Heart right ventricle (tissue), 16 donors: ENCODE measurements around the gene ENGASE. TPM values are rescaled to one million over a fixed set of nuclear protein-coding genes. Genes with fewer than 3 reads are reported as not detected.
"Not testable (repeated sequence)": the region's sequence is repeated elsewhere in the genome, so short reads cannot be mapped to it uniquely, and the experiment has no call there.

ENCODE experiments used
- ATAC-seq, 8 donors: fragments of 200-7000 bp; cut with Tn5 transposase; one replicate each; pipeline ENCODE4 v1.9.1; 2020; ENCODE audit warnings: mild to moderate bottlenecking in 8 of 8, moderate library complexity in 8 of 8, moderate number of reproducible peaks in 1 of 8
- DNase-seq, 2 donors: peaks; one replicate each; pipeline ENCODE4 v3.0.0-alpha.2; 2020
- H3K27ac ChIP-seq, 10 donors: fragments of 200-600 bp; sonication (generic) in 2 of 10; one replicate each; pipeline versions ENCODE4 v1.5.0 to v1.8.0; 2020 to 2022; ENCODE audit warnings: mild to moderate bottlenecking in 3 of 10
- H3K27me3 ChIP-seq, 7 donors: fragments of 200-600 bp; one replicate each; pipeline ENCODE4 v1.8.0; 2021 to 2022; ENCODE audit warnings: mild to moderate bottlenecking in 2 of 7
- H3K36me3 ChIP-seq, 9 donors: fragments of 200-600 bp; sonication (generic) in 1 of 9; one replicate each; pipeline versions ENCODE4 v1.5.0 to v1.8.0; 2020 to 2022; ENCODE audit warnings: mild to moderate bottlenecking in 2 of 9
- H3K4me1 ChIP-seq, 9 donors: fragments of 200-600 bp; sonication (generic) in 1 of 9; one replicate each; pipeline versions ENCODE4 v1.5.0 to v1.8.0; 2020 to 2022; ENCODE audit warnings: mild to moderate bottlenecking in 4 of 9
- H3K4me3 ChIP-seq, 10 donors: fragments of 200-600 bp; sonication (generic) in 2 of 10; one replicate each; pipeline versions ENCODE4 v1.5.0 to v1.8.0; 2020 to 2022; ENCODE audit warnings: mild to moderate bottlenecking in 7 of 10, moderate library complexity in 2 of 10
- H3K9me3 ChIP-seq, 11 donors: fragments of 200-600 bp in 10 of 11; sonication (generic) in 2 of 11; one replicate each; pipeline versions ENCODE4 v1.5.0 to v1.8.0; 2013 to 2022; ENCODE audit warnings: mild to moderate bottlenecking in 2 of 11, control low read depth in 1 of 11, moderate library complexity in 1 of 11
- WGBS, 2 donors: extraction: QIAGEN DNeasy Blood & Tissue Kit; methylation state at CpG; one replicate each; pipeline ENCODE4 v1.1.7; 2013; ENCODE audit warnings: inconsistent platforms in 1 of 2; 5-methylcytosine and 5-hydroxymethylcytosine counted together
- intact Hi-C, 10 donors: fragments of 100-400 bp; cut with DNase I; formaldehyde crosslinking; loops; one replicate each; pipeline versions ENCODE4 v1.11.1 to v1.14.2; 2022
- polyA plus RNA-seq, 2 donors: library from polyadenylated mRNA; stranded (reverse); fragments of 200-250 nt; gene quantifications; one replicate each; pipeline ENCODE4 v1.2.3, GENCODE V29; 2013
- total RNA-seq, 10 donors: library from RNA; stranded (reverse); fragmentation: NEBNext Ultra II Directional in 3 of 10; extraction: Animal tissue kit (Norgen Biotek cat#: 25700) in 3 of 10; gene quantifications; one replicate each; pipeline versions ENCODE4 v1.2.1 to v1.2.4, GENCODE V29; 2021 to 2023
- TF ChIP-seq, protein P1 (sequence below), 9 donors: fragments of 200-600 bp; sonication (generic) in 2 of 9; IDR thresholded peaks; one replicate each; pipeline versions ENCODE4 v1.5.0 to v1.8.0; 2021 to 2022; ENCODE audit warnings: antibody characterized with exemption in 9 of 9, mild to moderate bottlenecking in 5 of 9, moderate library complexity in 1 of 9
- donor health status: Arrhythmogenic right ventricular cardiomyopathy.
- donor health status: ischemic (EF 13 %, LVEDD 7.1; RV severe dilation, severe dysfunction).
- donor health status: healthy with polysubstance abuse.
- donor health status: DM: no; HTN: yes; CAD: no.
- donor health status: DM: no; HTN: no; CAD: no.
- donor health status: ischemic (EF 25% LVEDD 6.9; RV normal size, moderate dysfunction).
- donor health status: ischemic (EF 25% LVEDD 5.7; RV mildly dilated, moderate dysfunction).
- donor health status: healthy.
- donor health status: DM: yes; HTN: yes; CAD: no.
- donor health status: Ischemic cardiomyopathy.
- donor health status: ischemic (EF 35%, LVEDD 5.7; RV mildly dilated, moderate dysfunction).
- donor health status: nonischemic (EF 11% LVEDD 7.7; RV severe dilation, severe dysfunction).
- donor health status: DM: yes; HTN: yes; CAD: no.
- donor health status: PGD.
- donor health status: ischemic (EF 29% LVEDD 5.4; RV normal size, mild dysfunction).
- donor health status: nonischemic (EF 23%, LVEDD 6.1; RV moderate dilation, normal function).

The ENGASE gene
- total and polyA plus RNA-seq, 12 donors = 9.7 to 54.1 (median 26.6) TPM

DNA sequence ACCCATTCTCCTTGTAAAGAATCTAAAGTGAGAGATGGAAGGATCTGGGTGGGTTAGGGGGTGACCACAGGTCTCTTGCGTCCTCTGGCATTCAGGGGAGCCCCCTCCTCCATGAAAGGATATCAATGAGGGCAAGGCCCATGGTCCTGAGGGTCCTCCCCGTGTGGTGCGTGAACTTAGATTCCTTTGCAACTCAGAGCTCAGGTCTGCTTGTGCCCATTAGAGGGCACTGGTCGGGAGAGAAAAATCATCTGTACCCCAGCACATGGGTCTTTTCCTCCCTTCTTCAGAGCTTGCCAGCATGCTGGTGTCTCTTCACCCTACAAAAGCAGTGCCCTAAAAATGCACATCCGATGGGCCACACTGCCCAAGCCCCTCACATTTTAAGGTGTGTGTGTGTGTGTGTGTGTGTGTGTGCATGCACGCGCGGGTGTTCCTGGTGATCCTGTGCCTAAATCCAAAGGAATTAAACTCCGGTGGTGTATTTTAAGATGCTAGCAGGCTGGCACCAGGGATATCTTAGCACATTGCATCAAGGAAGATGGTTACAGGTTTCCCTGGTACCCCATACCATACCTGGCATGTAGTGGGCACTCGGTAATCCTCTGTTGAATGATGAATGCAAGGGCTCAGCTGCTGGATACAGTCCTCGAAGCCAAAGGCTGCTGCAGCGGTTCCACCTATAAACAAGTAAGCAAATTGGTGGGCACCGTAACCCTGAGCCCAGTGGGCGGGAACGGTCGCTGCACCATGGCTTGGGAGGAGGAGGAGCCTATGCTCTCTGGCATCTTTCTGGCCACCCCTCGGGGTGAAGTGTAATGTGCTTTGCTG is 45.9 kb upstream of the ENGASE start:
- TF ChIP-seq, protein P1, sequence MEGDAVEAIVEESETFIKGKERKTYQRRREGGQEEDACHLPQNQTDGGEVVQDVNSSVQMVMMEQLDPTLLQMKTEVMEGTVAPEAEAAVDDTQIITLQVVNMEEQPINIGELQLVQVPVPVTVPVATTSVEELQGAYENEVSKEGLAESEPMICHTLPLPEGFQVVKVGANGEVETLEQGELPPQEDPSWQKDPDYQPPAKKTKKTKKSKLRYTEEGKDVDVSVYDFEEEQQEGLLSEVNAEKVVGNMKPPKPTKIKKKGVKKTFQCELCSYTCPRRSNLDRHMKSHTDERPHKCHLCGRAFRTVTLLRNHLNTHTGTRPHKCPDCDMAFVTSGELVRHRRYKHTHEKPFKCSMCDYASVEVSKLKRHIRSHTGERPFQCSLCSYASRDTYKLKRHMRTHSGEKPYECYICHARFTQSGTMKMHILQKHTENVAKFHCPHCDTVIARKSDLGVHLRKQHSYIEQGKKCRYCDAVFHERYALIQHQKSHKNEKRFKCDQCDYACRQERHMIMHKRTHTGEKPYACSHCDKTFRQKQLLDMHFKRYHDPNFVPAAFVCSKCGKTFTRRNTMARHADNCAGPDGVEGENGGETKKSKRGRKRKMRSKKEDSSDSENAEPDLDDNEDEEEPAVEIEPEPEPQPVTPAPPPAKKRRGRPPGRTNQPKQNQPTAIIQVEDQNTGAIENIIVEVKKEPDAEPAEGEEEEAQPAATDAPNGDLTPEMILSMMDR (IDR thresholded peaks at IDR 0.05) = peak in 4 of 9 donors; percentile 19 to 34 (median 28)
- Histone ChIP-seq H3K4me3 (no peak overlapping the region), H3K27me3 (peaks cover 0 to 61% (median 0%) of the 10 kb centered on the region in 7 donors), H3K36me3 (no peaks in the 10 kb centered on the region), H3K27ac (peak overlapping the region in 9 of 10 donors; percentile 85 to 95 (median 90)), H3K4me1 (peaks cover 32 to 70% (median 55%) of the 10 kb centered on the region in 9 donors), H3K9me3 (no peaks in the 10 kb centered on the region)
- intact Hi-C loops = loop anchor here in 1 of 10 donors (10.0 kb wide), 1 partner anchor 46 kb away; the partner anchor contains the start of gene ENGASE
- DNase-seq (no peak), ATAC-seq (no peak)
- 78 to 82% methylated on average over 17 of the region's 17 CpGs for whole genome bisulfite sequencing, 2 donors

DNA sequence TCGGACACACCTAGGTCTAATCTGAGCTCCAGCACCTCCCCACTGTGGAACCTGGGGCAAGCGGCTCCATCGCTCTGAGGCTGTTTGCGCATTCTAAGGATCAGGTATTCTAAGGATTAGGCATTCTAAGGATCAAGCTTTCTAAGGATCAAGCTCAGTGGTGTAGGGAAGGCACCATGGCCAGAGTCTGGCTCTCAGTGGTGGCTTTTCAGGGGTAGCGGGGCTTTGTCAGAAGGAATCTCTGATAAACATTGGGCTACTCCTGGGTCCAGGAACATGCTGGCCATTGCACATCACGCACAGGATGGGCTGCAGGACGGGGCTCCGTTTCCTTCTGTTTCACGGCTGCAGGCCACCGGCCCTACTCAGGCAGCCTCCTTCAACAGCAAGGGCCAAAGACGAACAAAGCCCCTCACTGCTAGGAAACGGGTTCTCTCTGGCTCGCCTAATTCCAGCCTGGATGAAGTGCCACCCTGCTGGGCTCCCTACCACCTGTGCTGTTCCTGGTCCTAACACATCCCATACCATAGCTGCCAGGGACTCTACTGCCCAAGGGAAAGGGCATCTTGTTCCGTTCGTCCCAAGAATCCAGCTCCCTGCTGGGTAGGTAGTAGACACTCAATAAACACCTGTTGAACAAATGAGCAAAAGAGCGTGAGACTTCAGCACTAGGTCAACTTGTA is 45.2 kb upstream of the ENGASE start:
- intact Hi-C loops = loop anchor here in 2 of 10 donors (10.0 kb wide), 2 partner anchors 45 to 55 kb away; partner anchors contain the start of gene ENGASE (in 1 of the 2)
- H3K27me3 ChIP-seq = peaks cover 0 to 54% (median 0%) of the 10 kb centered on the region in 7 donors
- H3K4me3 ChIP-seq = no peak overlapping the region
- peaks cover 33 to 70% (median 55%) of the 10 kb centered on the region in 9 donors for H3K4me1 ChIP-seq
- TF ChIP-seq, protein P1 (IDR thresholded peaks at IDR 0.05) = no peak
- no peaks in the 10 kb centered on the region for H3K9me3 ChIP-seq
- WGBS, 2 donors = 90 to 92% methylated on average over 16 of the region's 16 CpGs
- DNase-seq = no peak
- ATAC-seq = no peak
- H3K36me3 ChIP-seq = no peaks in the 10 kb centered on the region
- peak overlapping the region in 3 of 10 donors; percentile 15 to 32 (median 26) for H3K27ac ChIP-seq

DNA sequence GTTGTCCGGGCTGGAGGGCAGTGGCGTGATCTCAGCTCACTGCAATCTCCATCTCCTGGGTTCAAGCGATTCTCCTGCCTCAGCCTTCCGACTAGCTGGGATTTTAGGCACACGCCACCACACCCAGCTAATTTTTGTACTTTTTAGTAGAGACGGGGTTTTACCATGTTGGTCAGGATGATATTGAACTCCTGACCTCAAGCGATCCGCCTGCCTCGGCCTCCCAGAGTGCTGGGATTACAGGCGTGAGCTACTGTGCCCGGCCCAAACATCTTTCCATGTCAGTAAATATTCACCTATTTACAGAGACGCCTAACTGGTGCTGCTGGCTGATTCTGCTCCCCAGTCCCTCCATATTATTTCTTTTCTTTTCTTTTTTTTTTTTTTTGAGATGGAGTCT is 44.0 kb upstream of the ENGASE start:
- ATAC-seq, H3K36me3 ChIP-seq, DNase-seq, H3K27ac ChIP-seq, H3K9me3 ChIP-seq, H3K4me3 ChIP-seq: not testable (repeated sequence)
- peaks cover 27 to 69% (median 54%) of the 10 kb centered on the region in 9 donors for H3K4me1 ChIP-seq
- intact Hi-C loops = loop anchor here in 1 of 10 donors (10.0 kb wide), 1 partner anchor 54 kb away; no protein-coding TSS in a partner anchor
- peaks cover 0 to 42% (median 0%) of the 10 kb centered on the region in 7 donors for H3K27me3 ChIP-seq
- 96 to 97% methylated on average over 12 of the region's 12 CpGs for WGBS, 2 donors

DNA sequence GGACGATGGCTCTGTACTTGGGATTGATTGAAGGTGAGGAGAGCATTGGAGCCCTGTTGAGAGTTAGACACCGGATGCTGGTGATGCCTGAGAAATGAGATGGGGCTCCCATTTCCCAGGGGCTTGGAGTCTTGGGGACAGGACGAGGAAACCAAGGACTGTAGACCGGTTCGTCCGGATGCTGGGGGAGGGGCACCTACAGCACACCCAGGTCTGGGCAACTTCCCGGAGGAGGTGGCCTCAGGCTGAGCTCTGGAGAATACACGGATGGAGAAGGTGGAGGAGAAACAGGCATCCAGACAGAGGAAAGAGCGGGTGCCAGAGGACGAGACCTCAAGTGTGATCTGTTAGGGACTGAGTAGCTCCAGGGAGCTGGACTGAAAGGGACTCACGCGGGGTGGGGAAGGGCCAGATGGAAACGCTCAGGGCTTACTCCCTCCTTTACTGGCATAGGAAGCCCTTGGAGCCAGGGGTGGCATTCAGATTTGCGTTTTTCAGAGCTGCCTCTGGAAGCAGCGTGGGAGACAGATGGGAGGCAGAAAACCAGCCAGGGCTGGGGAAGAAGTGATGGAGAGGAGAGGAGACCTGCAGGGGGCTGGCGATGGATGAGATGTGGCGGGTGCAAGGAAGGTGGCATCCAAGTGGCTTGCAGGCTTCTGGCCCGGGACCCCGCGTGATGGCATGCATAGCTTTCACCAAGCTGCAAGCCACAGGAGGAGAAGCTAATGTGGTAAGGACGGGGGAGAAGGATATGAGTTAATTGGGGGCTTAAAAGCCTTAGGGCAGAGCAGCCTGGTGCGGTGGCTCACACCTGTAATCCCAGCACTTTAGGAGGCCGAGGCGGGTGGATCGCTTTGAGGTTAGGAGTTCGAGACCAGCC is 42.4 kb upstream of the ENGASE start:
- Histone ChIP-seq H3K4me1 (peaks cover 17 to 64% (median 49%) of the 10 kb centered on the region in 9 donors), H3K4me3 (no peak overlapping the region), H3K27ac (no peak overlapping the region), H3K27me3 (peaks cover 0 to 29% (median 0%) of the 10 kb centered on the region in 7 donors), H3K9me3 (no peaks in the 10 kb centered on the region), H3K36me3 (no peaks in the 10 kb centered on the region)
- ATAC-seq (no peak), DNase-seq (no peak)
- intact Hi-C loops = loop anchor here in 1 of 10 donors (10.0 kb wide), 1 partner anchor 53 kb away; no protein-coding TSS in a partner anchor
- WGBS, 2 donors = 93 to 94% methylated on average over 26 of the region's 26 CpGs
- TF ChIP-seq, protein P1 (IDR thresholded peaks at IDR 0.05) = no peak
